ACC112 (cell line): ENCODE results near the gene WWOX.

Experiments
- H2AFZ ChIP-seq: fragments of 200-600 bp; sonication (generic); one replicate; pipeline ENCODE4 v1.6.0; 2017; ENCODE audit warnings: antibody characterized with exemption, low read length; ENCODE audit not compliant: unreplicated experiment
- H3K27ac ChIP-seq: fragments of 200-600 bp; sonication (generic); 2 replicates; pipeline ENCODE4 v1.5.1; 2014; ENCODE audit warnings: low read depth, mild to moderate bottlenecking, antibody characterized with exemption, low read length, moderate library complexity
- H3K27me3 ChIP-seq: fragments of 200-600 bp; sonication (generic); 2 replicates; pipeline ENCODE4 v1.6.1; 2014; ENCODE audit warnings: mild to moderate bottlenecking, antibody characterized with exemption, low read length, moderate library complexity, mixed read lengths; ENCODE audit not compliant: insufficient read depth
- H3K36me3 ChIP-seq: fragments of 200-600 bp; sonication (generic); 2 replicates; pipeline ENCODE4 v1.6.1; 2016; ENCODE audit warnings: mild to moderate bottlenecking, antibody characterized with exemption, low read length, moderate library complexity, mixed read lengths; ENCODE audit not compliant: insufficient read depth
- H3K4me1 ChIP-seq: fragments of 200-600 bp; sonication (generic); one replicate; pipeline ENCODE4 v1.6.1; 2016; ENCODE audit warnings: low read length, mixed read lengths; ENCODE audit not compliant: insufficient read depth, unreplicated experiment, control insufficient read depth
- H3K4me3 ChIP-seq: fragments of 200-600 bp; sonication (generic); 2 replicates; pipeline ENCODE4 v1.5.1; 2014; ENCODE audit warnings: mild to moderate bottlenecking, low read depth, low read length
- H3K79me2 ChIP-seq: fragments of 200-600 bp; sonication (generic); one replicate; pipeline ENCODE4 v1.6.0; 2016; ENCODE audit warnings: low read length; ENCODE audit not compliant: control insufficient read depth, unreplicated experiment, insufficient read depth

Gene WWOX

DNA sequence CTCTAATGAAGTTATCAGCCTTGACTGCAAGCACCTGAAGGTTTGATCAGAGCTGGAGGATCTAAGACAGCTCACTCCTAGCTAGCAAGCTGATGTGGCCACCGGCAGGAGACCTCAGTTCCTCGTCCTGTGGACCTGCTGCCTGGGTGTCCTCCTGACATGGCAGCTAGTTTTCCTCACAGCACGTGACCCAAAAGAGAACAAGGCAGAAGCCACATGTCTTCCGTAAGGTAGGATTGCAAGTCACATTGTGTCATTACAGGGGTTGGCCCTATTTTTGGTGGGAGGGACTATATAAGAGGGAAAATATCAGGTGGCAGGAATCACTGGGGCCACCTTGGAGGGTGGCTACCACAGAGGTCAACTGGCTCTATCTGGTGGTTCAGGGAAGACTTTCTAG lies 18.1 kb upstream of the WWOX start:
- Histone ChIP-seq H3K79me2 (no peaks in the 10 kb centered on the region), H2AFZ (no peak overlapping the region), H3K4me3 (no peak overlapping the region), H3K27me3 (peaks cover 7% of the 10 kb centered on the region; the same call in 1 of the 2 replicates), H3K4me1 (no peaks in the 10 kb centered on the region), H3K36me3 (no peaks in the 10 kb centered on the region), H3K27ac (no peak overlapping the region)

DNA sequence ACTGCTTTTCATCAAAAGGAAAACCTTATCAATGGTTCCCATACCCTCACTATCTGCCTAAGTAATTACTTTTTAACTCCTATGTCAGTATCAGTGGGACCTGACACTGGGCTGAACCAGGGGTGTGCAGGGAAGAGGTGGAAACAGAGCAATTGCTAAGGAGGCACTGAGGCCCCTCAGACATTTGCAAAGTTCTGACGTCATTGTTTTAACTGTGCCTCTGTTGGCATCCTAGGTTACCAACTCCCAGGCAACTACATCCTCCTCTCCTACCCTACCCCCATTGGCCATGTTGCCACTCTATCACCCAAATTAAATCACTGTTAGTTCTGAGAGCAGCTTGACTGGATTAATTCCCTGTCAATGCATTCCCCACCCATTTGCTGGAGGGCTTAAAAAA lies 8.0 kb upstream of the WWOX start:
- Histone ChIP-seq H3K27me3 (peaks cover 25% of the 10 kb centered on the region), H3K4me1 (no peaks in the 10 kb centered on the region), H3K79me2 (no peaks in the 10 kb centered on the region), H3K36me3 (no peaks in the 10 kb centered on the region), H2AFZ (no peak overlapping the region), H3K27ac (no peak overlapping the region), H3K4me3 (no peak overlapping the region)

DNA sequence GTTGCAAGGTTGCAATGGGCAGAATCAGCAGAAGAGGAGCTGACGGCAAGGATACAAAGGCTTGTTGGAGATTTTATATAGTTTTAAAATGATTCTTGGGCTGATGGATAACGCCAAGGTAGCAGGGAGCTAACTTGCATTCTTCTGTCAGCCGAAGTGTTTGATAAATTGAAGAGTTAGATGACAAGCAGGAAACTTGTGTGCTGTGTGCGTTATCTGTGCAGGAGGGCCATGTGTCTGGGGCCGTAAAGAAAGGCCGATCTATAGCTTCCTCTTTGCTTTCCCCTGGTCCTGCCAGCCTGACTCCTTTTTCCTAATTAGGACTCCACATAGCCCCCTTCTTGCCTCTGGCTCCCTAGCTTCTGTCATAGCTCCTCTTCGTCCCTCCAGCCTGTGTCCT lies 6.7 kb upstream of the WWOX start:
- no peaks in the 10 kb centered on the region for H3K4me1 ChIP-seq
- peaks cover 25% of the 10 kb centered on the region for H3K27me3 ChIP-seq

DNA sequence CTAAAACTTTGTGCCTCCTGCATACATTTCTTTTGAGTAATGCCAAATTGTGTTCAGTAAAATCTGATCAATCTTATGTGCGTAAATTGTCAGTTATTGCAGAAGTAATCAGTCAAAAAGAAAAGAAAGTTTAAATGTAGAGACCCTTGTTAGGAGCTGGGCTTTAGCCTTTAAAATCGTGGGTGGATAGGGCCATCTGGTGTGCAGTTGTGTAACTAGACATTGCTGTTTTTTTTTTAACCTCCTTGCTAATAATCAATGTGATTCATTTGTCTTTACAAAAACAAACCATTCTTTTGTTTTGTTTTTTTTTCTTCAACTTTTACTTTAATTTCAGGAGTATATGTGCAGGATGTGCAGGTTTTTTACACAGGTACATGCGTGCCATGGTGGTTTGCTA lies 5.3 kb upstream of the WWOX start:
- H3K4me1 ChIP-seq: no peaks in the 10 kb centered on the region
- peaks cover 25% of the 10 kb centered on the region for H3K27me3 ChIP-seq
- H3K27ac ChIP-seq: no peak overlapping the region
- no peak overlapping the region for H3K4me3 ChIP-seq
- H2AFZ ChIP-seq: no peak overlapping the region
- H3K36me3 ChIP-seq: no peaks in the 10 kb centered on the region
- H3K79me2 ChIP-seq: no peaks in the 10 kb centered on the region

More for the DNA sequence above, 6.7 kb upstream of the WWOX start:
- Histone ChIP-seq H3K4me3 (no peak overlapping the region), H3K79me2 (no peaks in the 10 kb centered on the region), H3K36me3 (no peaks in the 10 kb centered on the region), H2AFZ (no peak overlapping the region), H3K27ac (no peak overlapping the region)

DNA sequence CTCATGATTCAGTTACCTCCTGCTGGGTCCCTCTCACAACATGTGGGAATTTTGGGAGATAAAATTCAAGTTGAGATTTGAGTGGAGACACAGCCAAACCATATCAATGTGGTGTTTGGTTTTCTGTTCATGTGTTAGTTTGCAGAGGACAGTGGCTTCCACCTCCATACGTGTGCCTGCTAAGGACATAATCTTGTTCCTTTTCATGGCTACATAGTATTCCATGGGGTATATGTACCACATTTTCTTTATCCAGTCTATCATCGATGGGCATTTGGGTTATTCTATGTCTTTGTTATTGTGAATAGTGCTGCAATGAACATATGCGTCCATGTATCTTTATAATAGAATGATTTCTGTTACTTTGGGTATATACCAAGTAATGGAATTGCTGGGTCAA lies 4.5 kb upstream of the WWOX start:
- Histone ChIP-seq H3K4me1 (no peaks in the 10 kb centered on the region), H3K36me3 (no peaks in the 10 kb centered on the region), H2AFZ (no peak overlapping the region), H3K4me3 (no peak overlapping the region), H3K27me3 (peaks cover 22% of the 10 kb centered on the region), H3K79me2 (no peaks in the 10 kb centered on the region), H3K27ac (no peak overlapping the region)

DNA sequence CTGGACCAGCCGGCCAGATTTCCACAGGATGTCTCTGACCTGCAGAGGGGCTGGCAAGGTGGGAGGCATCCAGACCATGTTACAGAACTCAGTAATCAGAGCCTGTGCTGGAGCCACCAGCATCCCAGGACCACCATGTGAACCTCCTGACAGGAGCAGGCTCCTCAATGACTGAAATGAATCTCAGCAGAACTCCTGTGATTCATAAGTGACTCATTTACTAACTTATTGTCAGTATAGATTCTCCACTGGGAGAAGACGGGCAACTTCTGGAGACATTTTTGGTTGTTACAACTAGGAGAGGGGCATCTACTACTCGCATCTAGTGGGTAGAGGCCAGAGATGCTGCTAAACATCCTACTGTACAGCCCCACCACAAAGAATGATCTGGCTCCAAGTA lies 3.1 kb upstream of the WWOX start:
- H2AFZ ChIP-seq: no peak overlapping the region
- H3K4me3 ChIP-seq: no peak overlapping the region
- no peak overlapping the region for H3K27ac ChIP-seq
- peaks cover 6% of the 10 kb centered on the region for H3K79me2 ChIP-seq
- peaks cover 5% of the 10 kb centered on the region for H3K4me1 ChIP-seq
- peaks cover 22% of the 10 kb centered on the region for H3K27me3 ChIP-seq
- H3K36me3 ChIP-seq: no peaks in the 10 kb centered on the region

DNA sequence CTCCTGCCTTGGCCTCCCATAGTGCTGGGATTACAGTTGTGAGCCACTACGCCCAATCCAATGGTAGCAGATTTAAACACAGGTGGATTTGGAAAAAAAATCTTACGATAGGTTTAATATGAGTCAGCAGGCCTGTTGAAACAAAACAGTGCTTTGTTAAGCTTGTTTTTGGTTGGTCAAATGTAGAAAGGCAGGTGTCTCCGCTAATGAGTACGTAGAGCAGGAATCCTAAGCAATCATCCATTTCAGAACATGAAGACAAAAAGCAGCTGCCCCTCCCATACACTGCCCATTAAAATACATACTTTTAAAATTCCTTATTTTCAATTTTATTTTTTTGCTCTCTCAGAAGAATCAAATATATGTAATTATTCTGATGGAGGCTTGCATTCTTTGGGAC lies 1.9 kb upstream of the WWOX start:
- H3K27ac ChIP-seq: no peak overlapping the region
- peaks cover 22% of the 10 kb centered on the region for H3K27me3 ChIP-seq
- H3K79me2 ChIP-seq: peaks cover 6% of the 10 kb centered on the region
- peaks cover 5% of the 10 kb centered on the region for H3K4me1 ChIP-seq
- no peak overlapping the region for H3K4me3 ChIP-seq
- H3K36me3 ChIP-seq: no peaks in the 10 kb centered on the region
- H2AFZ ChIP-seq: no peak overlapping the region

DNA sequence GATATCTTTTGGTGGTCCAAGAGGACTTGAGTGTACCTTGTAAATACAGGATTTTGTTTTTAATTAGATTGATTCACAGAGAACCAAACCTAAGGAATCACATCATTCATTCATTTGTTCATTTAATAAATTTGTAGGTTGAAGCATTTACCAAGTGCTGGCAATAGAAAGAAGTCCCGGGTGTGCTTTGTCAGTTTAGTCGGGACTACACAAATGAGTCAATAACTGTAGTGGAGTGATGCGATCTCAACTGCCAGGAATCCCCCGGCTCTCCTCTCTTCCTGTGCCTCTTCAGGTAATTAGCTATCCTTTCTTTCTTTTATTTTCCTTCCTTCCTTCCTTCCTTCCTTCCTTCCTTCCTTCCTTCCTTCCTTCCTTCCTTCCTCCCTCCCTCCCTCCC lies 1.4 kb upstream of the WWOX start:
- peaks cover 20% of the 10 kb centered on the region for H3K27me3 ChIP-seq
- no peak overlapping the region for H3K27ac ChIP-seq
- H3K79me2 ChIP-seq: peaks cover 6% of the 10 kb centered on the region
- H2AFZ ChIP-seq: no peak overlapping the region
- no peaks in the 10 kb centered on the region for H3K36me3 ChIP-seq
- no peak overlapping the region for H3K4me3 ChIP-seq
- H3K4me1 ChIP-seq: peaks cover 5% of the 10 kb centered on the region

DNA sequence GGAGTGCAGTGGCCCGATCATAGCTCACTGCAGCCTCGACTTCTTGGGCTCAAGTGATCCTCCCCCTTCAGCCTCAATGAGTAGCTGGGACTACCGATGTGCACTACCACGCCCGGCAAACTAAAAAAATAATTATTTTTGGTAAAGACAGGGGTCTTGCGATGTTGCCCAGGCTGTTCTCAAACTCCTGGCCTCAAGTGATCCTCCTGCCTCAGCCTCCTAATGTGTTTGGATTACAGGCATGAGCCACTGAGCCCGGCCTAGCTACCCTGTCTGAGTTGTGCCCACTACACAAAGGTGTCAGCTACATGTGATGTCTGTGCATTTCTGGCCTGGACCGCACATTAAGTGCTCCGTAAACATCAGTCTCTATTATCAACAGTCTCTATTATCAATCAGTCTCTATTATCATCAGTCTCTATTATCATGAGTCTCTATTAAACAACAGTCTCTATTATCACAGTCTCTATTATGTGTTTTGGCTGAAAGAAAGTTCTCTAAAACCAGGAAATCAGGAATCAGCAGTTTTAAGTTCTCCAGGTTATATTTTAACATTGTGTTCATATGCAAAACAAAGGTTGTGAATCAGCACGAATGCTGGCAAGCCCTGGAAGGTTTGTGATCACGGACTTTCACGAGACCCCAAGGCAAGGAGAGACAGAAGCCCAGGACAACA lies 721 bp upstream of the WWOX start:
- Histone ChIP-seq H3K4me3 (peak overlapping the region; percentile 94), H3K79me2 (peaks cover 6% of the 10 kb centered on the region), H3K27ac (peak overlapping the region; percentile 49), H3K27me3 (peaks cover 13% of the 10 kb centered on the region), H2AFZ (peak overlapping the region; percentile 98), H3K36me3 (no peaks in the 10 kb centered on the region), H3K4me1 (peaks cover 5% of the 10 kb centered on the region)

DNA sequence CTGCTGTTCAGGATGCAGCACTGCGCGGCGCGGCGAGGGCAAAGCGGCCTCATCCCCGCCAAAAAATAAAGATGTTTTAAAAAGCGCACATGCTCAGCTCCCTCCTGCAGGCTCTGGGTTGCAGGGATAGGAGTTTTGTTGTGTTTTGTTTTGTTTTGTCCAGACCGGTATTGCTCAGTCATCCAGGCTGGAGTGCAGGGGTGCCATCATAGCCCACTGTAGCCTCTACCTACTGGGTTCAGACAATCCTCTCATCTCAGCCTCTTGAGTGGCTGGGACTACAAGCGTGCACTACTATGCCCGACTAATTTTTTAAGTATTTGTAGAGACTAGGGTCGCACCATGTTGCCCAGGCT lies 636 bp downstream of the WWOX start:
- Histone ChIP-seq H3K27me3 (no peaks in the 10 kb centered on the region; the same call in 1 of the 2 replicates), H3K36me3 (no peaks in the 10 kb centered on the region), H3K27ac (peak overlapping the region; percentile 49; the same call in 1 of the 2 replicates), H3K4me3 (peak overlapping the region; percentile 94), H2AFZ (peak overlapping the region; percentile 99), H3K79me2 (peaks cover 6% of the 10 kb centered on the region), H3K4me1 (peaks cover 5% of the 10 kb centered on the region)

DNA sequence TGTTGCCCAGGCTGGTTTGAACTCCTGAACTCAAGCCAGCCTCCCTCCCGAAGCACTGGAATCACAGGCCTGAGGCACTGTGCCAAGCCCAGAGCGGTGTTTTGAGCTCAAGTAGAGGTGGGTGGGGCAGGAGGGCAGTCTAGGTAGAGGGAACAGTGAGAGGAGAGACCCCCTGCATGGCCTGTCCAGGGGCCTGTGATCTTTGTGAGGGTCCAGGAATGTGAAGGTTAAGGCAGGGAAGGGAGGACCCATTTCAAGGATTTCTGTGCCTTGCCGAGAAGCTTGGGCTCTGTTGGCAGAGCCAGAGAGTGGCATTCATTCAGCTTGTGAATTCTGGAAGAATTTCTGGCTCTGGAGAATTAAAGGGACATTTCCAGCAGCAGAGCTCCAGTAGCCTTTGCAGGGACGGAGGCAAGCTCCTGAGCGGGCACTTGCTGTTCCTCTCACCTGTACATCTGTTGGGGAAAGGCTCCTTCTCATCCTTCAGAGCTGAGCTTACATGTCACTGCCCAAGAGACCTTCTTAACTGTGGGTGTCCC lies 2.7 kb downstream of the WWOX start:
- no peak overlapping the region for H3K27ac ChIP-seq
- H3K79me2 ChIP-seq: peaks cover 6% of the 10 kb centered on the region
- H2AFZ ChIP-seq: no peak overlapping the region

More for the DNA sequence above, 2.7 kb downstream of the WWOX start:
- H3K4me1 ChIP-seq: peaks cover 5% of the 10 kb centered on the region
- no peaks in the 10 kb centered on the region for H3K27me3 ChIP-seq
- no peaks in the 10 kb centered on the region for H3K36me3 ChIP-seq
- no peak overlapping the region for H3K4me3 ChIP-seq
